Heart left ventricle (tissue), 13 donors: ENCODE data around the gene PCDH10.

Source experiments
- CTCF ChIP-seq, 12 donors: fragments of 200-600 bp; sonication (generic) in 4 of 12; IDR thresholded peaks; one replicate each; pipeline versions ENCODE4 v1.5.0 to v1.8.0; 2018 to 2022; ENCODE audit warnings: antibody characterized with exemption in 12 of 12, mild to moderate bottlenecking in 5 of 12
- POLR2A ChIP-seq, 2 donors: fragments of 450-650 bp; IDR thresholded peaks; one replicate each; pipeline ENCODE4 v1.6.1; 2017; ENCODE audit warnings: antibody characterized with exemption in 2 of 2, mild to moderate bottlenecking in 2 of 2, moderate library complexity in 2 of 2
- donor health status: ischemic (EF 13 %, LVEDD 7.1; RV severe dilation, severe dysfunction).
- donor health status: DM: no; HTN: yes; CAD: no.
- donor health status: DM: no; HTN: no; CAD: no.
- donor health status: ischemic (EF 25% LVEDD 6.9; RV normal size, moderate dysfunction).
- donor health status: ischemic (EF 25% LVEDD 5.7; RV mildly dilated, moderate dysfunction).
- donor health status: ischemic (EF 35%, LVEDD 5.7; RV mildly dilated, moderate dysfunction).
- donor health status: nonischemic (EF 11% LVEDD 7.7; RV severe dilation, severe dysfunction).
- donor health status: DM: yes; HTN: yes; CAD: no.
- donor health status: PGD.
- donor health status: ischemic (EF 29% LVEDD 5.4; RV normal size, mild dysfunction).
- donor health status: nonischemic (EF 23%, LVEDD 6.1; RV moderate dilation, normal function).

GRCh38 chr4:133149932-133150471, 908 bp downstream of the PCDH10 start:
- TF ChIP-seq POLR2A (IDR thresholded peaks at IDR 0.05) (no peak), CTCF (IDR thresholded peaks at IDR 0.05) (no peak)
